ENCODE measurements around the gene SLCO1C1. TPM values are rescaled to one million over a fixed set of nuclear protein-coding genes. Genes with fewer than 3 reads are reported as not detected.
"Not testable (repeated sequence)": the region's sequence is repeated elsewhere in the genome, so short reads cannot be mapped to it uniquely, and the experiment has no call there.

Gene SLCO1C1
- total RNA-seq, 4 donors from 2014 or later: not detected

- intact Hi-C loops (cut with DNase I; ENCODE audit: low total_unique reads): no loop called here
- H3K27ac ChIP-seq: no peak overlapping the region
- no peaks in the 10 kb centered on the region for H3K36me3 ChIP-seq
- TF ChIP-seq POLR2A (IDR thresholded peaks at IDR 0.05) (no peak), CTCF (IDR thresholded peaks at IDR 0.05 in 4 of 5, conservative IDR thresholded peaks at IDR 0.05 in 1 of 5) (no peak)
- no peak for DNase-seq
- no peaks in the 10 kb centered on the region for H3K4me1 ChIP-seq
- no peak overlapping the region for H3K4me3 ChIP-seq
- no peaks in the 10 kb centered on the region for H3K9me3 ChIP-seq
- in situ Hi-C loops (cut with MboI; ENCODE audit: low sequenced_read_pairs in 4 of 4): no loop called here
- no peak for ATAC-seq
- no peaks in the 10 kb centered on the region for H3K27me3 ChIP-seq
Observed at GRCh38 chr12:20740972-20741371, 45.8 kb downstream of the SLCO1C1 start.

- no peak overlapping the region for H3K4me3 ChIP-seq
- ATAC-seq: no peak
- no peak overlapping the region for H3K27ac ChIP-seq
- DNase-seq: no peak
- intact Hi-C loops (cut with DNase I; ENCODE audit: low total_unique reads): no loop called here
- in situ Hi-C loops (cut with MboI; ENCODE audit: low sequenced_read_pairs in 4 of 4): no loop called here
- TF ChIP-seq CTCF (IDR thresholded peaks at IDR 0.05 in 4 of 5, conservative IDR thresholded peaks at IDR 0.05 in 1 of 5) (no peak), POLR2A (IDR thresholded peaks at IDR 0.05) (no peak)
- no peaks in the 10 kb centered on the region for H3K27me3 ChIP-seq
- no peaks in the 10 kb centered on the region for H3K36me3 ChIP-seq
- H3K4me1 ChIP-seq: no peaks in the 10 kb centered on the region
- no peaks in the 10 kb centered on the region for H3K9me3 ChIP-seq
Observed at GRCh38 chr12:20748198-20748597, 53.1 kb downstream of the SLCO1C1 start.

DNA sequence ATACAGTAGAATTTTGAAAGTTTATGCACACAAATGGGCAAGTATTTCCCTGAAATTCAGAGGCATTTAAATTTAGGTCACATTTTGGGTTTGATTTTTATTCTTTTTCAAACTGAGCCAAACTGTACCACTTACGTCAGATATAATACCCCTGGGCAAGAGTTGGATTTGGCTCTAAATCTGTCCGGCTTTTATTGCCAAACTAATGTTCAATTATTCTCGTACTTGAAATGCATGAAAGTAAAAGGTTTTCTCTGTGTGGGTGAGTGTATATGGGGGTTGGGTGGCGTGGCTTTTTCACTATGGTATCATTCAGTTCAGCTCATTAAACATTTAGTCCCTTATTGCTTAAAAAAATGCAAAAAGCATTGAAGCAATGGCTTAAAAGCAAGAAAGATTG, 55.9 kb downstream of the SLCO1C1 start:
- H3K27ac ChIP-seq: no peak overlapping the region
- no peak for TF ChIP-seq CTCF (IDR thresholded peaks at IDR 0.05 in 4 of 5, conservative IDR thresholded peaks at IDR 0.05 in 1 of 5)
- no peak for TF ChIP-seq POLR2A (IDR thresholded peaks at IDR 0.05)
- ATAC-seq: no peak
- H3K4me1 ChIP-seq: no peaks in the 10 kb centered on the region
- H3K36me3 ChIP-seq: no peaks in the 10 kb centered on the region
- intact Hi-C loops (cut with DNase I; ENCODE audit: low total_unique reads) (no loop called here), in situ Hi-C loops (cut with MboI; ENCODE audit: low sequenced_read_pairs in 4 of 4) (no loop called here)
- no peak overlapping the region for H3K4me3 ChIP-seq
- H3K9me3 ChIP-seq: no peaks in the 10 kb centered on the region
- no peak for DNase-seq
- H3K27me3 ChIP-seq: no peaks in the 10 kb centered on the region

GRCh38 chr12:20777420-20777819, 82.3 kb downstream of the SLCO1C1 start:
- H3K36me3 ChIP-seq: no peaks in the 10 kb centered on the region
- no peak overlapping the region for H3K4me3 ChIP-seq
- TF ChIP-seq POLR2A (IDR thresholded peaks at IDR 0.05) (no peak), CTCF (IDR thresholded peaks at IDR 0.05 in 4 of 5, conservative IDR thresholded peaks at IDR 0.05 in 1 of 5) (no peak)
- H3K27ac ChIP-seq: no peak overlapping the region
- no peaks in the 10 kb centered on the region for H3K4me1 ChIP-seq
- ATAC-seq: no peak
- H3K9me3 ChIP-seq: peaks cover 0 to 4% (median 0%) of the 10 kb centered on the region in 3 donors
- intact Hi-C loops (cut with DNase I; ENCODE audit: low total_unique reads): no loop called here
- no peak for DNase-seq
- in situ Hi-C loops (cut with MboI; ENCODE audit: low sequenced_read_pairs in 4 of 4): no loop called here
- no peaks in the 10 kb centered on the region for H3K27me3 ChIP-seq

GRCh38 chr12:20778969-20779368, 83.8 kb downstream of the SLCO1C1 start:
- no peak for TF ChIP-seq POLR2A (IDR thresholded peaks at IDR 0.05)
- no peak for TF ChIP-seq CTCF (IDR thresholded peaks at IDR 0.05 in 4 of 5, conservative IDR thresholded peaks at IDR 0.05 in 1 of 5)
- H3K27me3 ChIP-seq: no peaks in the 10 kb centered on the region
- no peak overlapping the region for H3K27ac ChIP-seq
- H3K9me3 ChIP-seq: peaks cover 0 to 4% (median 0%) of the 10 kb centered on the region in 3 donors
- DNase-seq (no peak), ATAC-seq (no peak)
- H3K36me3 ChIP-seq: no peaks in the 10 kb centered on the region
- no peak overlapping the region for H3K4me3 ChIP-seq
- H3K4me1 ChIP-seq: no peaks in the 10 kb centered on the region
- intact Hi-C loops (cut with DNase I; ENCODE audit: low total_unique reads): no loop called here
- in situ Hi-C loops (cut with MboI; ENCODE audit: low sequenced_read_pairs in 4 of 4): no loop called here

GRCh38 chr12:20779971-20780370, 84.8 kb downstream of the SLCO1C1 start:
- DNase-seq; ATAC-seq; in situ Hi-C loops (cut with MboI; ENCODE audit: low sequenced_read_pairs in 4 of 4); H3K4me3 ChIP-seq; H3K4me1 ChIP-seq; H3K27me3 ChIP-seq; H3K9me3 ChIP-seq; intact Hi-C loops (cut with DNase I; ENCODE audit: low total_unique reads); H3K27ac ChIP-seq; H3K36me3 ChIP-seq: not testable (repeated sequence)

DNA sequence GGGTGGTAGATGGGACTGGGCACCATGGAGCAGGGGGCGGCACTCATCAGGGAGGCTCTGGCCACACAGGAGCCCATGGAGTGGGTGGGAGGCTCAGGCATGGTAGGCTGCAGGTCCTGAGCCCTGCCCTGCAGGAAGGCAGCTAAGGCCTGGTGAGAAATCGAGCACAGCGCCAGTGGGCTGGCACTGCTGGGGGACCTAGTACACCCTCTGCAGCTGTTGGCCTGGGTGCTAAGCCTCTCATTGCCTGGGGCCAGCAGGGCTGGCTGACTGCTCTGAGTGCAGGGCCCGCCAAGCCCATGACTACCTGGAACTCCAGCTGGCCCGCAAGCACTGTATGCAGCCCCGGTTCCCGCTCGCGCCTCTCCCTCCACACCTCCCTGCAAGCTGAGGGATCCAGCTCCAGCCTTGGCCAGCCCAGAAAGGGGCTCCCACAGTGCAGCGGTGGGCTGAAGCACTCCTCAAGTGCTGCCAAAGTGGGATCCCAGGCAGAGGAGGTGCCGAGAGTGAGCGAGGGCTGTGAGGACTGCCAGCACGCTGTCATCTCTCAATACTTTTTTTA, 88.7 kb downstream of the SLCO1C1 start:
- H3K27me3 ChIP-seq; DNase-seq; H3K9me3 ChIP-seq; H3K36me3 ChIP-seq; in situ Hi-C loops (cut with MboI; ENCODE audit: low sequenced_read_pairs in 4 of 4); H3K4me1 ChIP-seq; ATAC-seq; H3K27ac ChIP-seq; H3K4me3 ChIP-seq; intact Hi-C loops (cut with DNase I; ENCODE audit: low total_unique reads): not testable (repeated sequence)

All from gastrocnemius medialis (tissue), 4 donors.